PC-3 (cell line): ENCODE measurements around the gene SPG7. TPM values are rescaled to one million over a fixed set of nuclear protein-coding genes. Genes with fewer than 3 reads are reported as not detected.
A peak's percentile ranks its signal among the peaks of the same experiment; 100 is the strongest.

Source experiments
- ATAC-seq: fragments of 200-7000 bp; cut with Tn5 transposase; 2 replicates; pipeline ENCODE4 v1.9.1; 2020; ENCODE audit warnings: mild to moderate bottlenecking, moderate library complexity
- BruUV-seq: library from RNA; stranded (reverse); fragments of 400-500 nt; replicated peaks from 2 replicates; lab custom pipeline; 2021; lab: Mats Ljungman, UMichigan
- CTCF ChIA-PET: fragments of 300-600 bp; sonication (Branson Sonifier 250); formaldehyde crosslinking; loops from one replicate; lab custom pipeline; 2022; ENCODE audit warnings: antibody characterized with exemption; lab: Charles Lee
- POLR2A ChIA-PET: fragments of 300-600 bp; sonication (Branson Sonifier 250); formaldehyde crosslinking; loops from one replicate; lab custom pipeline; 2022; ENCODE audit warnings: antibody characterized with exemption; ENCODE audit not compliant: unreplicated experiment; lab: Charles Lee
- DNase-seq: peaks from one replicate; pipeline ENCODE4 v3.0.0-alpha.2; 2015
- H2AFZ ChIP-seq: fragments of 300-600 bp; sonication (generic); 2 replicates; pipeline ENCODE4 v1.6.0; 2016; ENCODE audit warnings: antibody characterized with exemption, low read length
- H3F3A ChIP-seq: fragments of 300-600 bp; sonication (generic); one replicate; pipeline ENCODE4 v1.6.0; 2017; ENCODE audit warnings: antibody characterized with exemption, low read length, control low read depth, mild to moderate bottlenecking; ENCODE audit not compliant: unreplicated experiment
- H3K27ac ChIP-seq: fragments of 300-600 bp; sonication (generic); 2 replicates; pipeline ENCODE4 v1.5.1; 2016; ENCODE audit warnings: mild to moderate bottlenecking, low read length
- H3K27me3 ChIP-seq: fragments of 300-600 bp; sonication (generic); 2 replicates; pipeline ENCODE4 v1.6.1; 2016; ENCODE audit warnings: low read length, mixed read lengths
- H3K36me3 ChIP-seq: fragments of 300-600 bp; sonication (generic); 2 replicates; pipeline ENCODE4 v1.6.1; 2016; ENCODE audit warnings: low read depth, mixed run types, low read length, mixed read lengths
- H3K4me1 ChIP-seq: fragments of 300-600 bp; sonication (generic); 2 replicates; pipeline ENCODE4 v1.5.1; 2016; ENCODE audit warnings: low read length; ENCODE audit not compliant: insufficient read depth
- H3K4me2 ChIP-seq: fragments of 300-600 bp; sonication (generic); 2 replicates; pipeline ENCODE4 v1.6.0; 2016; ENCODE audit warnings: low read length
- H3K4me3 ChIP-seq: fragments of 300-600 bp; sonication (generic); 2 replicates; pipeline ENCODE4 v1.5.1; 2016; ENCODE audit warnings: mild to moderate bottlenecking, low read length, mixed read lengths
- H3K79me2 ChIP-seq: fragments of 300-600 bp; sonication (generic); 2 replicates; pipeline ENCODE4 v1.6.1; 2017; ENCODE audit warnings: low read length, mixed read lengths
- H3K9ac ChIP-seq: fragments of 300-600 bp; sonication (generic); 2 replicates; pipeline ENCODE4 v1.6.0; 2016; ENCODE audit warnings: mild to moderate bottlenecking, low read length
- H3K9me2 ChIP-seq: fragments of 300-600 bp; sonication (generic); replicated peaks from 2 replicates; pipeline ENCODE4 v1.6.1; 2016; ENCODE audit warnings: mixed run types, low read length, mixed read lengths
- H3K9me3 ChIP-seq: fragments of 300-600 bp; sonication (generic); 2 replicates; pipeline ENCODE4 v1.6.1; 2016; ENCODE audit warnings: low read length, mixed read lengths
- H4K20me1 ChIP-seq: fragments of 300-600 bp; sonication (generic); 2 replicates; pipeline ENCODE4 v1.6.1; 2016; ENCODE audit warnings: low read length, mixed read lengths
- CTCF ChIP-seq: fragments of 300-600 bp; sonication (generic); conservative IDR thresholded peaks from 2 replicates; pipeline ENCODE4 v1.5.1; 2017; ENCODE audit warnings: antibody characterized with exemption, low read depth, mild to moderate bottlenecking, low read length
- EZH2 ChIP-seq: fragments of 300-600 bp; sonication (generic); IDR thresholded peaks from one replicate; pipeline ENCODE4 v1.6.1; 2017; ENCODE audit warnings: antibody characterized with exemption, mild to moderate bottlenecking, low read length; ENCODE audit not compliant: unreplicated experiment
- EZH2phosphoT487 ChIP-seq: fragments of 300-600 bp; sonication (generic); IDR thresholded peaks from 2 replicates; pipeline ENCODE4 v1.6.1; 2018; ENCODE audit warnings: mild to moderate bottlenecking, antibody characterized with exemption, low read length, borderline replicate concordance
- intact Hi-C: fragments of 100-400 bp; cut with micrococcal nuclease; formaldehyde crosslinking; loops from 2 replicates; pipeline ENCODE4 v1.9.0; 2023
- total RNA-seq: library from RNA; depleted of rRNA; stranded (reverse); fragments of >200 nt; gene quantifications from 2 replicates; pipeline ENCODE4 v1.2.3, GENCODE V29; 2014

The SPG7 gene
- total RNA-seq, 1 experiment from 2014 or later: 106 TPM

GRCh38 chr16:89504091-89504490 is 4.1 kb upstream of the SPG7 start:
- Histone ChIP-seq H2AFZ (no peak overlapping the region), H3K9me2 (no peaks in the 10 kb centered on the region), H3K27ac (peak overlapping the region; percentile 89; the same call in 1 of the 2 replicates), H4K20me1 (no peaks in the 10 kb centered on the region), H3K4me1 (peaks cover 36% of the 10 kb centered on the region), H3K27me3 (no peaks in the 10 kb centered on the region), H3K9ac (no peak overlapping the region), H3K9me3 (no peaks in the 10 kb centered on the region), H3K36me3 (no peaks in the 10 kb centered on the region), H3K4me2 (no peak overlapping the region), H3K4me3 (no peak overlapping the region), H3F3A (no peaks in the 10 kb centered on the region), H3K79me2 (peaks cover 23% of the 10 kb centered on the region)
- POLR2A ChIA-PET: no interaction called here
- no TSS peak for BruUV-seq
- intact Hi-C loops: loop anchor here (2.0 to 5.0 kb wide), 2 partner anchors 13 to 187 kb away; partner anchors contain the start of gene ANKRD11
- ATAC-seq: no peak
- CTCF ChIA-PET: no interaction called here
- DNase-seq: no peak
- TF ChIP-seq EZH2 (no peak), CTCF (no peak), EZH2phosphoT487 (no peak)

GRCh38 chr16:89505204-89506112 is 2.7 kb upstream of the SPG7 start:
- Histone ChIP-seq H2AFZ (no peak overlapping the region), H3K36me3 (peaks cover under 1% of the 10 kb centered on the region), H3K9me2 (no peaks in the 10 kb centered on the region), H3K4me1 (peaks cover 39% of the 10 kb centered on the region), H3K27me3 (no peaks in the 10 kb centered on the region), H3K9me3 (no peaks in the 10 kb centered on the region), H4K20me1 (no peaks in the 10 kb centered on the region), H3K4me3 (peak overlapping the region; percentile 23; the same call in 1 of the 2 replicates), H3F3A (no peaks in the 10 kb centered on the region), H3K9ac (peak overlapping the region; percentile 100), H3K27ac (peak overlapping the region; percentile 89), H3K4me2 (peak overlapping the region; percentile 71), H3K79me2 (peaks cover 37% of the 10 kb centered on the region)
- TSS peak; percentile 14 for BruUV-seq
- peak; percentile 90 for DNase-seq
- ChIA-PET POLR2A (interaction anchor here (0.5 to 0.6 kb wide), 2 partner anchors 17 to 176 kb away, joined by 3 to 16 read pairs; no protein-coding TSS in a partner anchor), CTCF (no interaction called here)
- ATAC-seq: peak; percentile 32
- intact Hi-C loops: loop anchor here (2.0 kb wide), 1 partner anchor 15 kb away; the partner anchor contains the start of gene ANKRD11
- TF ChIP-seq EZH2phosphoT487: no peak
- no peak for TF ChIP-seq EZH2
- no peak for TF ChIP-seq CTCF
